Stimulated activated CD8-positive, alpha-beta memory T cell treated with anti-CD3 and anti-CD28 coated beads, Interleukin-12 subunit alpha, Interleukin-12 subunit beta, amount 100 ng/mL, for 24 hours (primary cell): ENCODE data around the gene LRRC8E.

Experiments used
- DNase-seq: peaks from one replicate; pipeline ENCODE4 v3.0.0-alpha.2; 2020; ENCODE audit errors: extremely low read depth

LRRC8E gene

GRCh38 chr19:7932276-7932929 is 44.1 kb downstream of the LRRC8E start:
- no peak for DNase-seq

GRCh38 chr19:7932930-7933300 is 44.6 kb downstream of the LRRC8E start:
- no peak for DNase-seq

GRCh38 chr19:7933411-7933810 is 45.1 kb downstream of the LRRC8E start:
- no peak for DNase-seq

- DNase-seq: no peak
These were observed 45.8 kb downstream of the LRRC8E start for GRCh38 chr19:7933828-7934725.

- no peak for DNase-seq
These were observed 46.5 kb downstream of the LRRC8E start for GRCh38 chr19:7934766-7935165.

GRCh38 chr19:7940841-7941240 is 52.5 kb downstream of the LRRC8E start:
- no peak for DNase-seq

GRCh38 chr19:7941895-7942596 is 53.7 kb downstream of the LRRC8E start:
- no peak for DNase-seq

- no peak for DNase-seq
These were observed 54.7 kb downstream of the LRRC8E start for GRCh38 chr19:7942981-7943443.

GRCh38 chr19:7943444-7944176 is 55.3 kb downstream of the LRRC8E start, which contains the start of gene TIMM44:
TIMM44 (minus strand) TSS chr19:7943666; CDS start chr19:7943651, 15 bp downstream.
- peak; percentile 96 for DNase-seq

GRCh38 chr19:7944177-7944761 is 56.0 kb downstream of the LRRC8E start:
- peak; percentile 62 for DNase-seq

- no peak for DNase-seq
These were observed 59.6 kb downstream of the LRRC8E start for GRCh38 chr19:7947939-7948338.
